Stimulated activated naive CD4-positive, alpha-beta T cell treated with Interleukin-2 at 50 U/mL for 16 hours (primary cell): ENCODE data around the gene TRIM40.

ENCODE experiments used
- DNase-seq: peaks from one replicate; lab custom pipeline; 2025; lab: John Stamatoyannopoulos, UW

Gene TRIM40

DNA sequence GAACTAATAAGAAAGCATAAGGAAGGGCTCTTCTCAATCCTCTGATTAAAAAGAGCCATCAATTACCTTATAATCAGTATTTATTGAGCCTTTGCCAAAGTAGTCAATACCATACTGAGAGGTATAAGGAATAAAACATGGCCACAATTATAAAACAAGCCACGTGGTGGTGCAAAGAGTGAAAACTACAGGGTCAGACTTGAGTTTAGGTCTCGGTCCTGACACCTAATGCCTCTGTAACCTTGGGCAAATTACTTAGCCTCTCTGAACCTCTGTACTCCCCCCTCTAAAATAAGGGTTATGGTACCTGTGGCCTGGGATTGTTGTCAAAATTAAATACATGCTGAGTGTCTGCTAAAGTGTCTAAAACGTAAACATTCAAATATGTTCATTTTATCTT is 13.3 kb downstream of the TRIM40 start:
- DNase-seq = no peak

DNA sequence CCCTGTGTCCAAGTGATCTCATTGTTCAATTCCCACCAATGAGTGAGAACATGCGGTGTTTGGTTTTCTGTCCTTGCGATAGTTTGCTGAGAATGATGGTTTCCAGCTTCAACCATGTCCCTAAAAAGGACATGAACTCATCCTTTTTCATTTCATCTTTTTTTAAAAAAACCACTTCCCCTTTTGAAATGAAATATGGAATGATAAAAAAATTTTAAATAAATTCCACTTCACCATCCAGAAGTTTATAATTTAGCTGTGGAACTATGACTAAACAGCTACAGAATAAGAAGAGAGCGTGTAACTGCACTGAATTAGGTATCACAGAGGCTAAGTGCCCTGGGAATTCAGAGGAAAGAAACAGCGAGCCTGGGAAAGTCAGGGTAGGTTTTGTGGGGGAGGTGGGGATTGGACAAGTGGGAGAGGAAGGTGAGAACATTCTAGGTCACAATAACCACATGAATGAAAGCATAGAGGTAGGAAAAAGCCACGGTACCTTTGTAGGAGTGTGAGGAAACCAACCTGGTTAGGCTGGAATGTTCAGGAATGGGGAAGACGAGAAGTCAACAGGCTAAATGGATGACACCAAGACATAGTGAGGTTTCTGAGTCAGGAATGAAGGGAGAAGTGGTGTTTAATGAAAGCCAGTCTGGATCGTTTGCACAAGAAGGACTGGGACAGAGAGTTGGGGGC is 14.1 kb downstream of the TRIM40 start:
- DNase-seq = no peak

DNA sequence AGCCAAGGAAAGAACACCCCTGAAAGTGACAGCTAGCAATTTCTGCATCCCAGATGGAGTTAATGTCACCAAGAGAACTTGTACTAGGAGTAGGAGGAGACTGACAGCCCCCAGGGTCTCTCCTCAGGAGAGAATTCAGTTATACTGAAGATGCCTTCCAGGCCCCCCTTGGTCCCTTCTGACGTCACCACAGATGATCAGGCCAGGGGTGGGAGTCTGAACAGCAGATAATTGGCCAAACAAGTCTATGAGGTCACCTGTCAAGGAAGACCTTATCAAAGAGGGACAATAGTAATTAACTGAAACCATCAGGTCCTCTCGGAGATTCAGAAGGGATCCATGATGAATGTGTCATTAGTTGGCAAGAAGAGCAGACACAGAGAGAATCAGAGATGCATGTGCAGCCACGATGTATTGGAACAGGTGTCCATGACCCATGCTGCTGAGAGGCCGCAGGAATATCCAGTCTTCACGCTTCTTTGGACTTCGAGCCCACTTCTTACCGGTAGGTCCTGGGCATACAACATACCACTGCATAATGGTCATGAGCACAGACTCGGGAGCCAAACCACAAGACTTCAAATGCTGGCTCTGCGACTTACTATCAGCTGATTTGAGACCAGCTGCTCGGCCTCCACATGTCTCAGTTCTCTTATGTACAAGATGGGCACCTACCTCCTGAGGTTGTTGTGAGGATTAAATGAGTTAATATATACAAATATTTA is 14.9 kb downstream of the TRIM40 start:
- no peak for DNase-seq

DNA sequence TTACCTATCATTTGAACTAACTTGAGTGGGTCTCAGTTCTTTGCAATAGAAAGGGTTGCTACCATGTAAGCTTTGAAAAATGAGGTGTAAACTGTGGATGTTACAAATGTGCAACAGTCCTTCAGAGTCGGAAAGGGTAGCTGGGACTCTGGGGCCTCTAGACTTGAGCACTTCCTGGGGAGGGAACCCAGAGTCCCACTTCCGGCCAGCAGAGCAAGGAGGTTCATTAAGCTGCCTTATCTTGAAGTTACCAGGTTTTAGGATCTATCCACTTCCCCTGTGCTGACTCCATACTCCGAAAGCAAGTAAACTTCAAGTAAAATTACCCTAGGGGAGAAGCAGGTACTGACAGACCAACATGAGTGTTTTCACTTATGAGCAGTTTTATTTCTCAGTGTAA is 15.6 kb downstream of the TRIM40 start:
- no peak for DNase-seq

DNA sequence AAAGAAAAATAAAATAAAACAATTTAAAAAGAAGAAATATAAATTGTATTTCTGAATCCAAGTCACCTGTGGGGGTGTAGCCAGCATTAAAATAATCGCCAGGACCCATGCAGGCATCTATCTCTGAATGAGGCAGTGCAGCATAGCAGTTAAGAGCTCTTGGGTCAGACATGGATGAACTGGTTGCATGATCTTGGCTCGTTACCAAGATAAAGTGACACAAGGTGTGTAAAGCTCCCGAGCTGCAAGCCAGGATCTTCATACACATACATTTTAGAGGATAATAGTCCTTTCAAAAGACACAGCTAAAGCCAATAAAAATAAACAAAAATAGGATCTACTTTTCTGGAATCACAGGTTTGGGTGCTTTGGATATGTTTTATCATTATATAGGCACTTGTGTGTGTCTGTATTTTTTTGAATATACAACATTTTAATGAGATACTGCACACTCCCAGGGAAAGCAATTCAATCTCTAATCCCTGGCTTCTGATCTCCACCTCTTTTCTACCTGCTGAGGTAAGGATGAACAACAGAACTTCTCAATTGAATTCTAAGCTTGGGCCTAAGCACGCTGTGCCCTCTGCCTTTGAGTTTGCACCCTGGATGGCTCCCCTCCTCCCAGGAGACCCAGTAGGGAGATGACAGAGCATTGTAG is 16.2 kb downstream of the TRIM40 start:
- no peak for DNase-seq

DNA sequence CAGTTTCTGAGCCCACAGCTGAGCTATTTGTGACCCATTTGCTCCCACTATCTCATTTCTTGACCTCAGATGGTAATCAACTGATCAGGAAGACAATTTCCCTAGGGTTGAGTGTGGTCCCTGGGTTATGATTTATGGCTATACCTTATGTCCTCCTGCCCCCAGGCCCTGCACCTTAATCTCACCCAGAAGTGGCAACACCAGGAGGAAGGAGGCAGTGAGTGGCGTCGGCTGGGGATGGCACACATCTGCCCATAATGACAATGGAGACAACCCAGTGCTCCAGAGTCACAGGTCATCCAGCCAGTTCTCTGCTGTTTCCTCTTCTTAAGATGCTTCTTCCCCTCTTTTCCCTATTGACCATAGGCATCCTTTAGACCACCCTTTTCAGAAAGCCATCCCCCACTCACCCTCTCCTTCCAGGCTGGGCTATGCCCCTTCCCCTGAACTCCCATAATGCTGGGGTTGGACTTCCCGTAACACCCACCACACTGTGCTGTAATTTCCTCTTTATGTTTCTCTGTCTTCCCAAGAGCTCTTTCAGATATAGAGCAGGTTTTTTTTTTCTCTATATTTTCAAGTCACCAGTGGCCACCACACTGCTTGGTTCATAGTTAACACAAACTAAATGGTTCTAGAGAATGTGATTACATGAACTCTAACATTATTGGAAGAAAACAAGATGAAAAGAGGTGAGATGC is 17.1 kb downstream of the TRIM40 start:
- DNase-seq = no peak

DNA sequence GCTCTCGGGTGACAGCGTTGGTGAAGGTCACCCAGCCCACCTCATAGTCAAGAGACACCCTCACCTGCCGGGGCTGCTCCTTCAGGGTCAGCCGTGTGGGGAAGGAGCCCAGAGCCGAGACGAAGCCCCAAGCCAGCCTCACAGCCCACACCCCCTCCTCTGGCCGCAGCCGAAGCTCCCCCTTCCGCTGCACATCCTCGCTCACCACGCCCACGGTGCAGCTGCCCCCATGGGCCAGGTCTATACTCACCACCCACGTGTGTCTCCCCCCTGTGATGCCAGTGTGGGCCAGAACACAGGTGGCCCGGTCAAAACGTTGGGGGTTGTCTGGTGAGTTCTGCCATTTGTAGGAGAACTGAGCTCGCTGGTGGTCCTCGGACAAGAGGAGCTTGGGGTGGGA is 18.1 kb downstream of the TRIM40 start:
- DNase-seq = no peak

DNA sequence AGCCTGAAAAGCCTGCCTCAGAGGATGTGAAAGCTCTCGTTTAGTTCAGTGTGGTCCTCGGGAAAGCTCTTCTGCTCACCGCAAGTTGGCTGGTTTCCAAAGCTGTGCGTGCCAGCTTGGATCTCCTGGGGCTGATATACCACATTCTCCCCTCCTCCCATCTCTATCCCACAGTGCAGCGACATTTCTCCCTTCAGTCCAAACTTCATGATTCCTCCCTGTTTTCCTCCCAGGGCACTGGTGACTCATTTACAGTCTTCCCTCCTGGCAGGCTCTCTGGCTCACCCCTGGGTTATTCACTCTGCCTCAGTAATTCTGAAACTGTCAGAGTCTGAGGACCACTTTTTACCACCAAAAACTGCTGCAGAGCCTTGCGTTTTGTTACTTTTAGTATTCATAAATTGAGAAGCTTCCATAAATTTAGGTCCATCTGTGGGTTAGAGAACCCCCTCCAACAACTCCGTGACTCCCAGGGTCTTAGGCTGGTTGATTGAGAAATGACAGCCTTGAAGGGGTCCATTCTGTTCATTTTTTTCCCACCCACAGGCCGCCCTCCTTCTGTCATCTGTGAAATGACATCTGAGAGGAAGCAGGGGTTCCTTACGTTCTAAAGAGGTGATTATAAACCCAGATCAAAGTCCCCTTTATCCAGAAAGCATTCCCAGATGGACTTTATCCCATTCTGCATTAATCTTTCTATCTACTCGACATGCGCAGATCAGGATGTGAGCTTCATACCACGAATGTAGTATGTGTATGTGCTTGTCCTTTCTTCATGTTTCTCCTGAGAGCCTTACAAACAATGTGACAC is 19.0 kb downstream of the TRIM40 start:
- no peak for DNase-seq

DNA sequence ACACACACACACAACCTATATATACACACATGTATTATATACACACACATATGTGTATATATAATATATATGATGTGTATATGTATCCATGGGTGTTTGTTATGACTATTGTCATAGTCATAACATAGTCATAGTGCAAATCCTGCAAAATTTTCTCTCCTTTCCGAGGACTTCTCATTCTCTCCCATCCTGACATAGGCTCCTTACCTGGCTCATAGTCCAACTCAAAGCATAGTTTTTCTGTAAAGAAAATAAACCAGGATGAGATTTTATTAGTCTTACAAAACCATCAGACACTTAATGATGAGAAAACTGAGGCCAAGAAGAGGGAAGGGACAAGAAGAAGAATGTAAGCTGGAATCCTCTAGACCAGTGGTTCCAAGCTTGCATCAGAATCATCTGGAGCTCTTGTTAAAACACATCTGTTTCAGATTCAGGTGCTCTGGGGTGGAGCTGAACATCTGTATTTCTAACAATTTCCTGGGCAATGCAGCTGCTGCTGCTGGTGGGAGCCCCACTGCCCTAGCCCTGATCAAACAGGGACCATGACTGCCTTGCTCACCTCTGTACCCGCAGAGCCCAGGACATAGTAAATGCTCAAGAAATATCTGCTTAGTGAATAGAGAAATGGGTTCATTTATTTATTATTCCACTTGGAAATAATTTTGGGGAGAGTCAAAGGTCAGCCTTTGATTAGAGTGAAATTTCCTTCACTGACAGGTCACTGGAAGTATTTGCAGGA is 19.8 kb downstream of the TRIM40 start:
- no peak for DNase-seq

DNA sequence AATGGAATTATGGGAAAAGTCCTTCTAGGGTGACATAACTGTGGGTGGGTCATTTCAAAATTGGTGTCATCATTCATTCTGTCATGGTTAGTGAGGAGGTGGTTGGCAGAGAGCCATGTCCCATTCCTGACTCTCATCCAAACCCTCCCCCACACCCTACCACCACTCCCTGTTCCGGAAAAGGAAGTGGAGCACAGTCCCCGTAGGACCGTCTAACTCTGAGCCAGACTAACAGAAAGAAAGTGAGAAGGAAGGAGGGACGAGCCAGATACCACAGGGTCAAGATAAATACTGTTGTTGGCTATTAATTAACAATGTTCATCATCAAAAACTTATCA is 20.3 kb downstream of the TRIM40 start:
- DNase-seq = no peak

DNA sequence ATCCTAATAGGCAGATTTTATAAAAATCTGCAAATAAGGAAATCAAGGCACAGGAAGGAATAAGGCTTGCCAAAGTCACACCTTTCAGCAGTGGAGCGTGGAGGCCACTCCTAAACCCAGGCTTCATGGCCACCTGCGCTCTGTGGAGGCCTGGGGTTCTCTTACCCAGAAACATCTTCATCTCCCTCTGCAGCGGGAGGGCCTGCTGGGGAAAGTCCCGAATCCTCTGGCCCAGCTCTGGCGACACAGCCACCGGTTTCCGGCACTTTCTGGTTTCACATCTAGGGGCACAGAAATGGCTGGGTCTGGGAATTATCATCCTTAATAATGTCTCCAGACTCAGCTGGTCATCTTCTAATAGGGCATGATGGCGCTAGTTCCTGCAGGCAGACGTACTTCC is 20.8 kb downstream of the TRIM40 start:
- no peak for DNase-seq

DNA sequence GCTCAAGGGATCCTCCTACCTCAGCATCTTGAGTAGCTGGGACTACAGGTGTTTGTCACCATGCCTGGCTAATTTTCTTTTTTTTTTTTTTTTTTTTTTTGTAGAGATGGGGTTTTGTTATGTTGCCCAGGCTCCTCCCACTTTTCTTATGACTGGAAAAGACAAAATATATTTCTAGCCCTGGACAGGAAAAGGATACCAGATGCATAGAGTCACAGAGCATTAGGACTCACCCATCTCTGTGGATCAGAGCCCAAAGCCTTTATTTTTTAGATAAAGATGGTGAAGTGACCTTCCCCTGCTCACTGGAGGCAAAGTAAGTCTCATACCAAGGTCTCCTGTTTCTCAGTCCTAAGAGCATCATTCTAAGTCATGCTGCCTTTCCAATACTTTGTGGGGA is 21.6 kb downstream of the TRIM40 start:
- DNase-seq = no peak

DNA sequence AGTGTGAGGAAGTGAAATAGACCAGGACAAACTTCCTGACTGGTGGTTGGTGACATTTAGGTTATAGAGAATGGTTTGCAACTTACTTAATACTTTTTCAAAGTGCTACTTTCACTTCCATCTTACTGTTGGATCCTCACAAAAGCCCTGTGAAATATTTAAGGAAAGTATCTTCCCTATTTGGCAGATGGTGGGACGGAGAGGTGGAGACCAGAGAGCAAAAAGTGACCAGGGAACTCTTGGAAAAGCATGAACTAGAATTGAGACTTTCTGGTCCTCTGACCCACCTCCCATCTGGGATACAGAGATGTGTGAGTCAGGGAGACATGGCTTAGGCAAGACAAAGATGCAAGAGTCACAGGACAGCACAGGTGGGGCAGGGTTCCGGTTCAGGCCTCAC is 22.1 kb downstream of the TRIM40 start:
- DNase-seq = no peak

DNA sequence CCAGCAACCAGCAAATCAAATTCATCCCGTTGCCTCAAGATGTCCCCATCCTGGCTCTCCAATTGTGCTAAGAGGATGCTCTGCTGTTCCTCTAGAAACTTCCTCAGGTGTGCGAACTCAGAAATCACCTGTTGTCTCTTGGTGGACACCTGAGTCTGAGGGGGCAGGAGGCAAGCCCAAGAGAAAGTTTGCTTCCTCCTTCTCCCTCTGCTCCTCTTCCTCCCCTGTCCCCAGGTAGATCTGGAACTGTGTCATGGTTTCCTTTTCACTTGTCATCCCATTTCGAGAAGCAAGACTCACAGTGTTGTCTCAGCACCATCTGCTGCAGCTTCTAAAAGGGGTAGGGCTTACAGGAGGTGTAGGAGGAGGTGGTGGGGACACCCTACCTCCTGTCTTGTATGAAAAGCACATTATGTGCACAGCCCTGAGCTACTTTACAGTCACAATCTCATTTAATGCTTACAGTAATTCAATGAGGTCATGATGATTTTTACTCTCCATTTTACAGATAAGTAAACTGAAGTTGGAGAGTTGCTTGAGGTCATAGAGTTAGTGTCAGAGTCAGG is 22.6 kb downstream of the TRIM40 start:
- DNase-seq = no peak

DNA sequence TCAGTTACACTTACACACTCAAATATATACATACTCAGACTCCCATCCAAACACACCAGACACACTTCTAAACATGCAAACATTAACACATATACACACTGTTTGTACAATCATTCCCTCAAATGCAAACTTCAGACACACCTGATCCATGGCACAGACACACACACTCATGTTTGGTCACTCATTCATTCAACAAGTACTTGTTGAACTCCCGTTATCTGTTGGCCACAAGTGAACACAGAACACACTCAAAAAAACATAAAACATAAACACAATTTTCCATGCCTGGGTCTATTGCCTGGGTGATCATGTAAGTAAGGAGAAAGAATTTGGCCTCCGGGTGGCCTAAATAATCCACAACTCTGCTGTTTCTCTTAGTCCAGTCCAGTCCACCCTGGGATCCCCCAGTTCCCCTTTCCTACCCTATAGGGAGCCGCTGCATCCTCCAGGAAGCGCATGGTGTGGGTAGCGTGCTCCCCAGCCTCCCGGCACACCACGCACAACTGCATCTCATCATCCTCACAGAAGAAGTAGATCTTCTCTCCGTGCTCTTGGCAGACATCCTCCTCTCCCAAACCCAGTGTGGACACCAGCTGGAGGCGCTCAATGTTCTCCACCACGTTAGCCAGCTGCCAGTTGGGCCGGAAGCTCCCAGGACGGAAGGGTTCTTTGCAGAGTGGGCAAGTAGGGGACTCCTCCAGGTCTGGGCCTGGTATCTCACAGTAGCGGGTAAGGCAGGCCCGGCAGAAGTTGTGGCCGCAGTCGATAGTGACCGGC is 24.3 kb downstream of the TRIM40 start:
- no peak for DNase-seq

DNA sequence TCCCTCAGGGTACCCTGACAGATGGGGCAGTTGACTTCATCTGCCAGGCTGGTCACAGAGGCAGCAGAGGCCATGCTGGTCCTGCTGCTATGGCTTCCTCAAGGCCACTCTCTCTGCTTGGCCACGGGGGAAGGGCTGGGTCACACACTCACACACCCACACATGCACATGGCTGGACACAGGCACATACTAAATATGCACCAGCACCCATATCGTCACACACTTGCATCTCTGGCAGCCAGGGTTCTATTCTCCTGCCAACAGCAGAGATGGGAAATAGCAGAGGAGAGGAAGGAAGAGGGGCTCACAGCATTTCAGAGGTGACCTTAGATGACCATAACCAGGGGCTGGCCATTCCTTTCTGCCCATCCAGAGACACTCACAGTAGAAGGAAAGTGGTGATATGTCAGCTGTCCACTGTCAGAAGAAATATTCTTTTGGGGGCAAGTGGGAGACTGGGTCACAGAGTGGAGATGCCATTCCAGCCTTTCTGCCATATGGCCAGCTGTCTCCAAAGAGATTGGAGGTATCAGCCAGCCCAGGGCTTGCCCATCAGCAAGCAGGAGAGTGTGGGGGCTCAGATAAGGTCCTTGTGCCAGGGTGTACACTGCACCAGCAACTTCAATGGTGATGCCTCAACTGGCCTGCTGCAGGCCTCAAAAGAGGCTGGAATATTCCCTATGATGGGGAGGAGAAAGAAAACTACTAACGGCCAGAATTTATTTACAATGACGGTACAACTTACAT is 25.0 kb downstream of the TRIM40 start, which contains the start of gene TRIM10:
Gene TRIM10 (minus strand): TSS at position 427 of the 747 bp plus-strand sequence. CDS start 353 bp downstream, at position 74.
- no peak for DNase-seq

DNA sequence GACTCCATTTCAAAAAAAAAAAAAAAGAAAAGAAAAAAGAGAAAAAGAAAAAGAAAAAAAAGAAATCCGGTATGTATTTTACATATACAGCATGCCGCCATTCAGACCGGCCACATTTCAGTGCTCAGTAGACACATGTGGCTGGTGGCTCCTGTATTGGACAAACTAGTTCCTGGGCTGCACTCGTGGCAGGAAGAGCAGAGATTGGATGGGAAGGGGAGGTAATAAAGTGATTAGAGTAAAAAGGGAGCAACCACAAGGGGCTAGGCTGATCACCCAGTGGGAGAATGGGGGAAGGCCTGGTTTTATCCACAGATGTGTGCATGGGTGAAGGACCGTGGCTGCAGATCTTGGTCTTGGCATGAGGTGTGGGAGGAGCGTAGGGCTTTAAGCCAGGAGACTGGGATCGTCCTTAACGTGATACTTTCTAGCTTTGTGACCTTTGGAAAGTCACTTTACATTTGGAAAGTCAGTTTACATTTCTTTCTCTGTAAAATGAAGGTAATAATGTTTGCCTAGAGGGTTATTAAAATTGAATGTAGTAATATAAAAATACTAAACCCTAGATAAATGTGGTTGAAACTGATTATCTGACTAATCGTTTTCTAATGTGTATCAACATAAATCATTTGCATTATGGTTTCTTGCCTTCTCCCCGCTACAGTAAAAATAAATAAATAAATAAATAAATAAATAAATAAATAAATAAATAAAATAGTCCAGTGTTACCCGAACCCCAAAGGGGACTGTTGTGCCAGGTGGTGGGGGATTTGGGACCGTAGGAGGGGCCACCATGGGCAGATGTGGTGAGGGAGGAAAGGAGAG is 26.5 kb downstream of the TRIM40 start:
- DNase-seq = no peak
